Breast epithelium (tissue), 3 donors: ENCODE data around the gene FANCC.

Experiments
- POLR2AphosphoS5 ChIP-seq, 3 donors: sonication (generic); formaldehyde crosslinking; IDR thresholded peaks; one replicate each; pipeline ENCODE4 v1.6.1; 2017; ENCODE audit warnings: antibody characterized with exemption in 3 of 3
- TF ChIP-seq, protein P1 (sequence below), 3 donors: fragments of 450-650 bp; IDR thresholded peaks; one replicate each; pipeline ENCODE4 v1.5.1; 2016 to 2017; ENCODE audit warnings: antibody characterized with exemption in 3 of 3, mild to moderate bottlenecking in 3 of 3, moderate library complexity in 3 of 3

DNA sequence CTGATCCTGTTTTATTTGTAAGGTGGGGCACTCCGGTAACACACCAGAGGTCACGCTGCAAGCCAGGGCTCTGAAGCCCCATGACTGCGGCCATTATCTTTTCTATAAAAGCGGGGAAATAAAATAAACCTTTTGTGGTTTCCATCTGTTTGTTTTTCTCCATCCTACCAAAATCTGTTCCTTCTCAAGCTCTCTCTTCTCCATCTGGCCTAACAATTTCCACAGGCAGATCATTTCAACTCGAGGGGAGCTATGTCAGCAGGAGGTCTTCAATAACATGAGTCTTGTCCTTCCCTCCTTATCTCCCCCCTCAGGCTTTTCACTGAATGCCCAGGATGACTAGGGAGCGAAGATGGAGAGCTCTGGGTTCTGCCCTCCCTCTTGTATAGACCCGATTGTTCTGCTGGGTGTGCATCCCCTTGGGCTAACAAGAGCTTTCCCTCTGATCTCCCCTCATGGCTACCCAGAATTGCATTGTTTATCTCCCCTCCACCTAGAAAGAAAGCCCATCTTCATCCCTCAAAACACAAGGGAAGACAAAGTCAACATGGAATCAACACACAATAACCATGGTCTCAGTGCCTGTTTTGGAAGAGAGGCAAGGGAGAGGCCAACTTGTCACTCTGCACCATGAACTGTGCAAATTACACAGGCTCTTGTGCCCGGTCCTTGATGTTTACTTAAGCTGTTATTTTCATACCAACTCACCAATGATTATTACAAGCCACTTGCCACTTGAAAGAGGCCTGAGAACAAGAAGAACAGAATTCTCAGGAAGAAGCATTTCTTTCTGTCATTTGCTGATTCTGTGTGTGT is 187.8 kb downstream of the FANCC start:
- TF ChIP-seq, protein P1, sequence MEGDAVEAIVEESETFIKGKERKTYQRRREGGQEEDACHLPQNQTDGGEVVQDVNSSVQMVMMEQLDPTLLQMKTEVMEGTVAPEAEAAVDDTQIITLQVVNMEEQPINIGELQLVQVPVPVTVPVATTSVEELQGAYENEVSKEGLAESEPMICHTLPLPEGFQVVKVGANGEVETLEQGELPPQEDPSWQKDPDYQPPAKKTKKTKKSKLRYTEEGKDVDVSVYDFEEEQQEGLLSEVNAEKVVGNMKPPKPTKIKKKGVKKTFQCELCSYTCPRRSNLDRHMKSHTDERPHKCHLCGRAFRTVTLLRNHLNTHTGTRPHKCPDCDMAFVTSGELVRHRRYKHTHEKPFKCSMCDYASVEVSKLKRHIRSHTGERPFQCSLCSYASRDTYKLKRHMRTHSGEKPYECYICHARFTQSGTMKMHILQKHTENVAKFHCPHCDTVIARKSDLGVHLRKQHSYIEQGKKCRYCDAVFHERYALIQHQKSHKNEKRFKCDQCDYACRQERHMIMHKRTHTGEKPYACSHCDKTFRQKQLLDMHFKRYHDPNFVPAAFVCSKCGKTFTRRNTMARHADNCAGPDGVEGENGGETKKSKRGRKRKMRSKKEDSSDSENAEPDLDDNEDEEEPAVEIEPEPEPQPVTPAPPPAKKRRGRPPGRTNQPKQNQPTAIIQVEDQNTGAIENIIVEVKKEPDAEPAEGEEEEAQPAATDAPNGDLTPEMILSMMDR (IDR thresholded peaks at IDR 0.05), result no peak
- TF ChIP-seq POLR2AphosphoS5 (IDR thresholded peaks at IDR 0.05), result no peak
